HG03460 (cell line): ENCODE data around the gene MAGI3.
"Not testable (repeated sequence)": the region's sequence is repeated elsewhere in the genome, so short reads cannot be mapped to it uniquely, and the experiment has no call there.

Source experiments
- ATAC-seq: cut with Tn5 transposase; IDR thresholded peaks from one replicate; pipeline ENCODE4 v1.9.1; 2021; ENCODE audit not compliant: unreplicated experiment

MAGI3 gene

DNA sequence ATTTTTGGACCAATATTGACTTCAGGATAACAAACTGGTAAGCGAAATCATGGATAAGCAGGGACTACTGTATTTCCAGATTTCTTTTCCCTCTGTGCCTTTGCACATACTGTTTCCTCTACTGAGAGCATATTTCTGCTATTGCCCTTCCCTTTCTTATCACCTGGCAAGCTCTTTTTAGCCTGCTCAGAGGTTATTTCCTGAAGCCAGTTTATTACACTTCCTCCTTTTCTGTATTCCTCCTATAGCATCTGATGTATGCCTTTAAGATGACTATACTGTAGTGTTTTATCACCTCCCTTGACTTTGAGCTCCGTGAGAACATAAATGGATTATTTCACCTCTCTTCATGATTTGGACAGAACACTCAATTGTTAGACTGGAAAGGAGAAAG lies 49.0 kb downstream of the MAGI3 start:
- no peak for ATAC-seq

DNA sequence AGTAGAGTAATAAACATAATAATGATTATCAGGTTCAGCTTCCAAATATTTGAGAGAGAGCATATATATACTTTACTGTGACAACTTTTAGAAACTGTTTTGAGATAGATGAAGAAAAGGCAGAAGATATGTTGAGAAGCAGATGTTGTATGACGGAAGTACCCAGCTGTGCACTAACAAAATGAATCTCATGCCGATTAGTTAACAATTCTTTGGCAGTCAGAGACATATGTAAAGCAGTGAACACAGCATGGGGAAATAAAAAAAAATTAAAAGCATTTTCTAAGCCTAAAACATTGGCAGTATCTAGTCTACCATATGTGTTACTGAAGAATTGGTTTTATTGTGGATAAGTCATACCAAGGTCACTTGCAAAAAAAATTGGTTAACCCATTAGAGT lies 51.8 kb downstream of the MAGI3 start:
- ATAC-seq = no peak

DNA sequence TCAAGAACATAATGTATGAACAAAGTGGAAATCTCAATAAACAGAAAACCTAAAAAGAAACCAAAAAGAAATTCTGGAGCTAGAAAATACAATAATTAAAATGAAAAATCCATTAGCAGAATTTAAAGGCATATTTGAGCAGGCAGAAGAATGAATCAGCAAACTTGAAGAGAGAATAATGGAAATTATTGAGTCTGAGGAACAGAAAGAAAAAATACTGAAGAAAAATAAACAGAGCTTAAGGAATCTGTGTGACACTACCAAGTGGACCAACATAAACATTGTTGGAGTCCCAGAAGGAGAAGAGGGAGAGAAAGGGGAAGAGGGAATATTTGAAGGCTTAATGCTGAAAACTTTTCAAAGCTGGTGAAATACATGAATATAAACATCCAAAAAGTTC lies 54.5 kb downstream of the MAGI3 start:
- ATAC-seq = no peak

DNA sequence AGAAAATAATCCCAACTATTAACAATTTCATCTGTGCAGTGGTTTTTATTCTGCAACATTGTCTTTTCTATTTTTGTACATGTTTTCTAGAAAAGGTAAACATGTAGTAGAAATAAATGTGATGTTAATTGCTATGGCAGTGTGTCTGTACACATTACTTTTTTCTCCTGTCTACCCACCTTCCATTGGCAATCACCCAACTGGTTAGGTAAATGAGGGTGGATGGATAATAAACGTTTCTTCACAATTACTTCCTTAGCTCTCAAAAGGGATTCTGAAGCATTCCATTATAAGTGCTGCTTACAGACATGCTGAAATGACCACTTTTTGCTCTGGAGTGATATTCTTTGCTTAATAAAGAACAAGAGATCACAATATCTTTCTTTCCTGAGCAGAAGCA lies 61.4 kb downstream of the MAGI3 start:
- ATAC-seq = no peak

DNA sequence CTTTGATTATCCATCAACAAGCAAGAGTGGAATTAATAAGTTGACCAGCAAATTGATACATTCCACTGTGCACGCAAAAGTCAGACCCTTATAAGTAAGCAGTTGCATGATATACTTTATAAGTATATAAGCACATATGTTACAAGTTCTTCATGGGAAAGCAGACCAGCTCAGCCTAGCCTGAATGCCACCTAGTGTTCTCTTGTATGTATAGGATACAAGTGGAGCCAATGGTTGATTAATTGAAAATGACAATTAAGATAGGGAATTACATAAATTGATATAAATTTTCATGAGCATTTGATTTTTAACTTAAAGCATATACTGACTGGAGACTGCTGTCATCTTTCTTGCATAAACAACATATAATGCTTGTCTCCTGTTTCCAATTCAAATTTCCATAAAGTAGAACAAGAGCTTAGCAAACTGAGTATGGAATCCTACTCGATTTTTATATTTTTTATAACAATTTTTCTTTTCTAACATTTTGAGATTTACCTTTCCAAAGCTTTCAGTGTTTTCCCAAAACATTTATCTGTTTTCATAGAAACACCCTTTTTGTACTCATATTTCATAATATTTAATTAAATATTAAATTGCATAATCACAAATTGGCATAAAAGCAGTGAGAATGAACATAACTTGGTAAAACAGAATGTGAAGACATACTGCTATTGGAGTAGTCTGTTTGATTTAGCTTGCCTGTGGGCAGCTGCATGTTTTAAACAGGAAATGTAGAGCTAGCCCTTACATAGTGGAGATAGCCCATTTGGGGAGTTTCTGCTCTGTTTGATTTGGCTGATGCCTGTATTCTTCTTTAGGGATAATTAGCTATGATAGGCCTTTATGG lies 62.8 kb downstream of the MAGI3 start:
- no peak for ATAC-seq

DNA sequence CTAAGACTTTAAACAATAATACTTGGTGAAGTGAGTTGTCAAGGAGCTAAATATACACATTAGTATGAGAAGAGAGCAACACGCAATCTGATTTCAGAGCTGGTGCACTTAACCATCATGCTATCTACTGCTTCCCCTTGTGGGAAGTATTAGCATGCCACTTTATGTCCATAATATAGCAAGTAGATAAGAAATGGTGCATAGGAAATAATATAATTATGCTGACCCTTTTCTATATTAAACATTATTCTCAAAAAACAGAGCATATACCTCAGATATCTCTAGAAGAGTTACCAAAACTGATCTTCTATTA lies 63.4 kb downstream of the MAGI3 start:
- no peak for ATAC-seq

DNA sequence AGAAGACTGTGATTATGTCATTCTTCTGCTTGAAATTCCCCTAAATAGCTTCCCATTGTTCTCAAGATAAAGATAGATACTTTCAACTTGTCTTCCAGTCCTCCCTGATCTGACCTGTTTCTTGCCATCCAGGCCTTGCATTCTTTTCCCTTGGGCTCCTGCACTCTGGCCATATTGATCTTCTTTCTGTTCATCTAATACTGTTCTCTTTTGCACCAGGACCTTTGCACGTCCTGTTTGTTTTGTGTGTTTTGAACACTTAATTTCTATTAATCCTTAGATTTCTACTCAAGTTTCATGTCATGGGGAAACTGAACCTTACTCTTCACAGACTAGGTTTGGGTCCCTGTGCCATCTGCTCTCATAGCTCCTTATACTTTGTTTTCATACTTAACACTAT lies 65.1 kb downstream of the MAGI3 start:
- ATAC-seq = no peak

DNA sequence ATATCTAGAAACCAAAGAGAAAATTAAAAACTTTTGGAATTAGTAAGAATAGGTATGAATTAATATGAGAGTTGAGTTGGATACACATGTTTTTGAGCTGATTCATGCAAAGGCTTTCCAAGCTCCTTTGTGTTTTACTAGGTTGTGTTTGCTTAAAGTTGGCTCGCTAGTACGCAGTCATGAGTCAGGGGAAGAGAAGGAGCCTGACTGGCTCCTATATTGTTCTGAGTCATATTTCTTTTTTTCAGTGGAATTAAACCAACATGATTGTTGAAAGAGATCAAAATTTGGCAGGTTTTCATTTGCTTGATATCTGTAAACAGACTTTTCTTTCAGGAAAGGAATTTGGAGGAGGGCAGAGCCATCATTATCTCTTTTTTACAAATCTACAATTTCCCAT lies 66.7 kb downstream of the MAGI3 start:
- no peak for ATAC-seq

DNA sequence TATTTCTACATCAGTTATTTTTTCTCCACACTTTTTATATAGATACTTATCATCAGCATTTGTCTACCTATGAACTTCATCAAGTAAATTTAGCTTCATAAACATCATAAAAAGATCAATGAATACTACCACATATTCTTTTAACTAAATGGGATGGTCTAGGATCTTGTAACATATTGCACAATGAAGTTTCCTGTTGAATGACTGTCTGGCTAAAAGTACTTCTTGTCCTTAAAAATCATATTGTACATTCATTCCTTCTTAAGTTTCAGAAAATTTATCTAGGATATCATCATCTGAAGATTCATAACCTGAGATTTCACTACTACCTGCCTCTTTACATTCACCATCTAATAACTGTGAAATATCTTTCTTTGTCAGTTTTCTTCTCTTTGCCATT lies 69.0 kb downstream of the MAGI3 start:
- ATAC-seq = no peak

DNA sequence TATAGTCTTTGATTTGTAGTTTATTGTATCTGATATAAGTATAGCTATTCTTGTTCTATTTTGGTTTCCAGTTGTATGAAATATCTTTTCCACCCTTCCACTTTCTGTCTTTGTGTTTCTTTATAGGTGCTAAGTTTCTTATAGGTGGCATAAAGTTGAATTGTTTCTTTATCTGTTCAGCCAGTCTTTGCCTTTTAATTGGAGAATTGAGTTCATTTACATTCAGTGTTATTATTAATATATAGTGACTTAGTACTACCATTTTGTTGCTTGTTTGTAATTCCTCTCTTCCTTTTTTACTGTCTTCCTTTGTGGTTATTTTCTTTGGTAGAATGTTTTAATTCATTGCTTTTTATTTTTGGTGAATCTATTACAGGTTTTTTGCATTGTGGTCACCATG lies 77.7 kb downstream of the MAGI3 start:
- ATAC-seq = no peak

DNA sequence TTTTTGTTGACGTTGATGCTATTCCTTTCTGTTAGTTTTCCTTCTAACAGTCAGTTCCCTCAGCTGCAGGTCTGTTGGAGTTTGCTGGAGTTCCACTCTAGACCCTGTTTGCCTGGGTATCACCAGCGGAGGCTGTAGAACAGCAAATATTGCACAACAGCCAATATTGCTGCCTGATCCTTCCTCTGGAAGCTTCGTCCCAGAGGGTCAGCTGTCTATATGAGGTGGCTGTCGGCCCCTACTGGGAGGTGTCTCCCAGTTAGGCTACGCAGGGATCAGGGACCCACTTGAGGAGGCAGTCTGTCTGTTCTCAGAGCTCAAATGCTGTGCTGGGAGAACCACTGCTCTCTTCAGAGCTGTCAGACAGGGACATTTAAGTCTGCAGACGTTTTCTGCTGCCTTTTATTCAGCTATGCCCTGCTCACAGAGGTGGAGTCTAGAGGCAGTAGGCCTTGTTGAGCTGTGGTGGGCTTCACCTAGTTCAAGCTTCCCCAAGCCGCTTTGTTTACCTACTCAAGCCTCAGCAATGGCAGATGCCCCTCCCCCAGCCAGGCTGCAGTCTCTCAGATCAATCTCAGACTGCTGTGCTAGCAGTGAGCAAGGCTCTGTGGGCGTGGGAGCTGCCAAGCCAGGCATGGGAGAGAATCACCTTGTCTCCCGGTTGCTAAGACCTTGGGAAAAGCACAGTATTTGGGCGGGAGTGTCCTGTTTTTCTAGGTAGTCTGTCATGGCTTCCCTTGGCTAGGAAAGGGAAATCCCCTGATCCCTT lies 88.3 kb downstream of the MAGI3 start:
- ATAC-seq = not testable (repeated sequence)

DNA sequence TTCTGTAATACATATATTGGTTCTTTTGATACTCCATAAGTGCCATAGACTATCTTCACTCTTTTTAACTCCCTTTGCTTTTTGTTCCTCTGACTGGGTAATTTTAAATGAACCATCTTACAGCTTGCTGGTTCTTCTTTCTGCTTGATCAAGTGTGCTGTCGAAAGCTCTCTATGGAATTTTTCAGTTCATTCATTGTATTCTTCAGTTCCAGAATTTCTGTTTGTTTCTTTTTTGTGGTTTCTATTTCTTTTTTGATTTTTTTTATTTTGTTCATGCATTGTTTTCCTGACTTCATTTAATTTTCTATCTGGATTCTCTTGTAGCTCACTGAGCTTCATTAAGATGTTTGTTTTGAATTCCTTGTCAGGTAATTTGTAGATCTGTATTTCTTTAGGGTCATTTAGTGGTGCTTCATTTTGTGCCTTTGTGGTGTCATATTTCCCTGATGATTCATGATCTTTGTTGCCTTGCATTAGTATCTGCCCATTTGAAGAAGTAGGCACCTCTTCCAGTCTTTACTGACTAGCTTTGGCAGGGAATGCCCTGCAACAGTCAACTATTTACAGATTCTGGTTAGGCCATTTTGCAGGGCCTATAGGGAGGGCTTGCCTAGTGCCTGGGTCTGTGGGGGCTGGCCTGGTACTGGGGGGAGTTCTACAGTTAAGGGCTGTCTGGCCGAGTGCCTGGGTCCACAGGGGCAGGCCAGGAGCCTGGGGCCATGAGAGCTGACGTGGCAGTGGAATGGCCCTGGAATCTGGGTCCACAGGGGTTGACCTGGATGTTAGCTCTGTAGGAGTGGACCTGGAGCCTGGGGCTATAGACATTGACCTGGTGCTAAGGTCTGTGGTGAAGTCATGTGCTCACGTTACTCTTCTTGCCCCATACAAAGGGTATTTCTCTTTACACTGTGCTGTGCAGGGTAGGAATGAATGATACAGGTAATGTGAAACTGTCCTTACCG lies 89.7 kb downstream of the MAGI3 start:
- no peak for ATAC-seq

DNA sequence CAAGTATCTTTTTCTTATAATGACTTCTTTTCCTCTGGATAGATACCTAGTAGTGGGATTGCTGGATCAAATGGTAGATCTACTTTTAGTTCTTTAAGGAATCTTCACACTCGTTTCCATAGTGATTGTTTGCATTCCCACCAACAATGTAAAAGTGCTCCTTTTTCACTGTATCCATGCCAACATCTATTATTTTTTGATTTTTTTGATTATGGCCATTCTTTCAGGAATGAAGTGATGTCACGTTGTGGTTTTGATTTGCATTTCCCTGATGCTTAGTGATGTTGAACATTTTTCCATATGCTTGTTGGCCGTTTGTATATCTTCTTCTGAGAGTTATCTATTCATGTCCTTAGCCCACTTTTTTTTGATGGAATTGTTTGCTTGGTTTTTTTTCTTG lies 94.8 kb downstream of the MAGI3 start:
- not testable (repeated sequence) for ATAC-seq

DNA sequence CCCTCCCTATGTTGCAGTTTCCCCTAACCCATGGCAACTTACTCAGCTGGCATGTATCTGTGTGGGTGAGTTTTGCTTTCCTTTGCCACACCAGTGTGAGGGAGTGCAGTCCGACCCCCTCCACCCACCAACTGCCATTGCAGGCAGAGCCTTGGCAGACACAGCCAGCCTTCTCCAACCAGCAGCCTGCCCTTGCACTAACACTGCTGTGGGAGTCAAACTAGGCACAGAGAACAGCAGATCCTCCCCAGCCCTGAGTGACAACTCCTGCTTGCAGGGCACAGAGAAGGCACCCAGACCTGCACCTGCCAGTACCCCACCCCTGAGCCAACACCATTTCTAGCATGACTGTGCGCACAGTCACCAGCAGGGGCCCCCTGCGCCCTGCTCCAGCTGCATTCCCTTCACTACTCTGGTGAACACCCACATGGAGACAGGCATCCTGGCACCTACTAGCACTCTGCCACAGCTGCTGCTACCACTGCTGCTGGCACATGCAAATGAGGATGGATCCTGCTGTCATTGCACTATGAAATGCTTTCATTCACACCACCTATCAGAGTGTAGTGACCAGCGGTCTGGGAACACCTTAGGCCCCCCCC lies 98.4 kb downstream of the MAGI3 start:
- ATAC-seq = no peak

DNA sequence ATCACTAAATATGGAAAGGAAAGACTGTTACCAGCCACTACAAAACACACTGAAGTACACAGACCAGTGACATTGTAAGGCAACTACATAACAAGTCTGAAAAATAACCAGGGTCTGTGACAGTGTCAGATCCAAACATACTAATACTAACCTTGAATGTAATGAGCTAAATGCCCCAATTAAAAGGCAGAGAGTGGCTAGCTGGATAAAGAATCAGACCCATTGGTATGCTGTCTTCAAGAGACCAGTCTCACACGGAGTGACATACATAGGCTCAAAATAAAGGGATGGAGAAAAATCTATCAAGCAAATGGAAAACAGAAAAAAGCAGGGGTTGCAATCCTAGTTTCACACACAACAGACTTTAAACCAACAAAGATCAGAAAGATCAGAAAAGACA lies 100.1 kb downstream of the MAGI3 start:
- ATAC-seq = no peak

DNA sequence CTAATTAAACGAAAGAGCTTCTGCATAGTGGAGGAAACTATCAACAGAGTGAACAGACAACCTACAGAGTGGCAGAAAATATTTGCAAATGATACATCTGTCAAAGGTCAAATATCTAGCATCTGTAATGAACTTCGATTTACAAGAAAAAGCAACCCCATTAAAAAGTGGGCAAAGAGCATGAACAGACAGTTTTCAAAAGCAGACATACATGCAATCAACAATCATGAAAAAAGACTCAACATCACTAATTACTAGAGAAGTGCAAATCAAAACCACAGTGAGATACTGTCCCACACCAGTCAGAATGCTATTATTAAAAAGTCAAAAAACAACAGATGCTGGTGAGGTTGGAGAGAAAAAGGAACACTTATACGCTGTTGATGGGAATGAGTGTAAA lies 103.2 kb downstream of the MAGI3 start:
- ATAC-seq = no peak

DNA sequence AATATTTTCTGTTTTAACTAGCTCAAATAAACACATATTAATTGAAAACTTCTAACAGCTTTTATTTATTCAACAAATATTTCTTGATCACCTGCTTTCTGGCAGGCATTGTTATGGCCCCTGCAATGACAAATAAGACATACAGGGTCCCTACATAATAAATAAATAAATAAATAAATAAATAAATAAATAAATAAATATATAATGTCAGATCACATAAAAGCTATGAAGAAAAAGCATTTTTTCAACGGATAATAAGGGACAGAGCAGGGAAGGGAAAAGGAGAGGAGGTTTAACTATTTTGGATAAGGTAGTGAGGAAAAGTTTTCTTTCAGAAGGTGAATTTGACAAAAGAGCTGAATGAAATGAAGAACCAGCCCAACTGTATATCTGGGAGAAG lies 115.0 kb downstream of the MAGI3 start:
- no peak for ATAC-seq

DNA sequence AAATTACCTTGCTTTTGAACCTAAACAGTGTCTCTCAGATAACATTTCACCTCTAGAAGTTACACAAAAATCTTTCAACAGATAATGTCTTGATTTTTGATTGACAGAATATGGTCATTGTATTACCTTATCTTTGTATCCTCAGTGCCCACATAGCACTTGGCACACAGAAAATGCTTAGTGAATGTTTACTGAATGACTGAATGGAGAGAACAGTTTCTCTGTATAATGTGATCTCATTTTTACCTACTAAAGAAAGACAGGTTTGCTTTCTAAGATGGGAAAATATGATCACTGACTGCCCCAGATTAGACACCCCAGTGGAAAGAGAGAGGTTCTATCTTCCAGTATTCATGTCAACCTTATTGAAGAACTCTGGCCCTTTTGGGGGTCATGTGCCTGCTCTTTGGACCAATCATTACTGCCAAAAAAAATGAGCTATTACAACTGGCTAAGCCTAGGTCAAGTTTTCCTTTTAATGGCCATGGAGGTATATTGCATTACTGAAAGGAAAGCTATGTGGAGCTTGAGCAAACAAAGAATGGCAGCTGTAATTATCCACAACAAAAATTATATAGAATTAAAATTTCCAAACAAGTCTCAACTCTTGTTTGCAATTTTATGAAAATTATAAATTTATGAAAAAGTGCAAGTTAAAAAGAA lies 117.4 kb downstream of the MAGI3 start:
- no peak for ATAC-seq

DNA sequence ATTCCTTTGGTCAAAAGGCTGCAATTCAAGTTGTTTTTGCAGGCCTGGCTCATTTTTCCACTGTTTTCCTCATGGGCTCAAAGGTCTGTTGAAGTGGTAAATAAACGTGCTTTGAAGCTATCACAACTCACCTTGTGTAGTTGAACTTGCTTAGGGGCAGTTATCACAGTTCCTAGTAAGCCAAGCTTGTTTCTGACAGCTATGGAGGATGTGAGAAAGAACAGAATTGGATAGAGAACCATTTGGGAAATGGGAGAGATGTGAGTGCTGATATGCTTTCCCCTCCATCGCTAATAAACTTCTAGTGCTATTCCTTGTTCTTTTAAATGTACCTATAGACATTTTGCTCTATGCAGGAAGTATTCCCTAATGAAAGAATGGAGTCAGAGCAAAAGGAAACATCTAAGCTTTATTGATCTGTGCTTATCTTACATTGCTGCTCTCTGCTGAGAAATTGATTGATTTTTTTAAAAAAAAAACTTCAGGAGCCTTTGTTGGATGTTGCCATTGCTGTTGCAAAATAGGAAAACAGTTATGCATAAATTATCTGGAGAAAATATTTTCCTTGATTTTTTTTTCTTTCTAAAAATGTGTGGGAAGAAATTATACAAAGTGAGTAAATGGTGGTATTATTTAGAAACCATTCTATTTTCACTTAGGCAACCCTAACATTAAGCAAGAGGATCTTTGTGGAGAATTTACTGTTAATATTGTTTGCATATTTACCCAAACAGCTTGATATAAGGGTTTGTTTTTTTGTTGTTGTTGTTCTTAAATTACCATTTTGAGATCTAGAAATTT lies 118.2 kb downstream of the MAGI3 start:
- no peak for ATAC-seq

DNA sequence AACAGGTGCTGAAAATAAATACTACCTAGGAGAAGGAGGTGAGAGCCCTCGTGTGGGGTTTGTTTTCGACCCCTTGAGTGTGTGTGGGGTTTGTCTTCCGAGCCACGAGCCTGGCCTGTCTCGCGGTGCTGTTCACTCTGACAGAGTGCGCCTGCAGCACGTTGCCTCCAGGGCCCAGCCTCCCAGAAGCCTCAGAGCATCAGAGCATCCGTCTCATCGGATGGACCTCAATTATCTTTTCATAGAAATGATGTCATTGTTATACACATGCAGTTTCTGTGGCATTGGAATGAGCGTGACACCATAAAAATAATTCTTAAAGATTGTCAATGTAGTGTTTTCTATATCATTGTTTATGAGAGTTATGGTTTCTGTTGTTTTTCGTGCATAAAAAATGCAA lies 119.5 kb downstream of the MAGI3 start:
- ATAC-seq = not testable (repeated sequence)
